ENCODE measurements around the gene USP47.

DNA sequence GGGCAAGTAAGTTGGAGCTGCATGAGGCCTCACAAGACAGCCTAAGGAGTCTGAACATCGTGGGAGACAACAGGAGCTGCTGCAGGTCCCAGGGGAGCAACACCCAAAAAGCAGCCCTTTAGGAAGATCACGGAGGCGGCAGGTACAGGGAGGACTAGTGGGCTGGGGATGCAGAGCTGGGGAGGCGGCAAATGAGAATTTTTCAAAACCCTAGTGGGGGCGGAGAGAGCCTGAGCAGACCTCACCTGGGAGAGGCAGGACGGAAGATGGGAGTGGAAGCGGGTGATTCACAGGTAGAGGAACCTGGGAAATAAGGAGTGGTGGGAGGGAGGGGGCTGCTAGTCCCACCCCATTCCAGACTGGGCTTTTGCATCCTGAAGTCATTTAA, 124.6 kb downstream of the USP47 start:
- TF ChIP-seq MYC (IDR thresholded peaks at IDR 0.05; ENCODE audit: borderline replicate concordance, low read length) (no peak), POLR2A (IDR thresholded peaks at IDR 0.05; ENCODE audit: low read length) (no peak), MAFK (IDR thresholded peaks at IDR 0.05; ENCODE audit: partially characterized antibody) (no peak), JUN (IDR thresholded peaks at IDR 0.05) (no peak), RFX5 (IDR thresholded peaks at IDR 0.05) (no peak), KDM1A (IDR thresholded peaks at IDR 0.05; ENCODE audit: low read depth) (no peak), BHLHE40 (IDR thresholded peaks at IDR 0.05; ENCODE audit: low read depth, low read length) (no peak), EP300 (IDR thresholded peaks at IDR 0.05) (no peak), CEBPB (IDR thresholded peaks at IDR 0.05) (no peak), RAD21 (conservative IDR thresholded peaks at IDR 0.05 in 1 of 2, IDR thresholded peaks at IDR 0.05 in 1 of 2) (no peak)
- TF ChIP-seq, protein P1, sequence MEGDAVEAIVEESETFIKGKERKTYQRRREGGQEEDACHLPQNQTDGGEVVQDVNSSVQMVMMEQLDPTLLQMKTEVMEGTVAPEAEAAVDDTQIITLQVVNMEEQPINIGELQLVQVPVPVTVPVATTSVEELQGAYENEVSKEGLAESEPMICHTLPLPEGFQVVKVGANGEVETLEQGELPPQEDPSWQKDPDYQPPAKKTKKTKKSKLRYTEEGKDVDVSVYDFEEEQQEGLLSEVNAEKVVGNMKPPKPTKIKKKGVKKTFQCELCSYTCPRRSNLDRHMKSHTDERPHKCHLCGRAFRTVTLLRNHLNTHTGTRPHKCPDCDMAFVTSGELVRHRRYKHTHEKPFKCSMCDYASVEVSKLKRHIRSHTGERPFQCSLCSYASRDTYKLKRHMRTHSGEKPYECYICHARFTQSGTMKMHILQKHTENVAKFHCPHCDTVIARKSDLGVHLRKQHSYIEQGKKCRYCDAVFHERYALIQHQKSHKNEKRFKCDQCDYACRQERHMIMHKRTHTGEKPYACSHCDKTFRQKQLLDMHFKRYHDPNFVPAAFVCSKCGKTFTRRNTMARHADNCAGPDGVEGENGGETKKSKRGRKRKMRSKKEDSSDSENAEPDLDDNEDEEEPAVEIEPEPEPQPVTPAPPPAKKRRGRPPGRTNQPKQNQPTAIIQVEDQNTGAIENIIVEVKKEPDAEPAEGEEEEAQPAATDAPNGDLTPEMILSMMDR (IDR thresholded peaks at IDR 0.05), result no peak
- TF ChIP-seq, protein P2, sequence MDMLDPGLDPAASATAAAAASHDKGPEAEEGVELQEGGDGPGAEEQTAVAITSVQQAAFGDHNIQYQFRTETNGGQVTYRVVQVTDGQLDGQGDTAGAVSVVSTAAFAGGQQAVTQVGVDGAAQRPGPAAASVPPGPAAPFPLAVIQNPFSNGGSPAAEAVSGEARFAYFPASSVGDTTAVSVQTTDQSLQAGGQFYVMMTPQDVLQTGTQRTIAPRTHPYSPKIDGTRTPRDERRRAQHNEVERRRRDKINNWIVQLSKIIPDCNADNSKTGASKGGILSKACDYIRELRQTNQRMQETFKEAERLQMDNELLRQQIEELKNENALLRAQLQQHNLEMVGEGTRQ (IDR thresholded peaks at IDR 0.05), result no peak
